ENCODE measurements around the gene PRRC2B. TPM values are rescaled to one million over a fixed set of nuclear protein-coding genes. Genes with fewer than 3 reads are reported as not detected.

Gene PRRC2B
- total and polyA plus RNA-seq, 7 donors: 10.8 to 98.6 (median 65.3) TPM

DNA sequence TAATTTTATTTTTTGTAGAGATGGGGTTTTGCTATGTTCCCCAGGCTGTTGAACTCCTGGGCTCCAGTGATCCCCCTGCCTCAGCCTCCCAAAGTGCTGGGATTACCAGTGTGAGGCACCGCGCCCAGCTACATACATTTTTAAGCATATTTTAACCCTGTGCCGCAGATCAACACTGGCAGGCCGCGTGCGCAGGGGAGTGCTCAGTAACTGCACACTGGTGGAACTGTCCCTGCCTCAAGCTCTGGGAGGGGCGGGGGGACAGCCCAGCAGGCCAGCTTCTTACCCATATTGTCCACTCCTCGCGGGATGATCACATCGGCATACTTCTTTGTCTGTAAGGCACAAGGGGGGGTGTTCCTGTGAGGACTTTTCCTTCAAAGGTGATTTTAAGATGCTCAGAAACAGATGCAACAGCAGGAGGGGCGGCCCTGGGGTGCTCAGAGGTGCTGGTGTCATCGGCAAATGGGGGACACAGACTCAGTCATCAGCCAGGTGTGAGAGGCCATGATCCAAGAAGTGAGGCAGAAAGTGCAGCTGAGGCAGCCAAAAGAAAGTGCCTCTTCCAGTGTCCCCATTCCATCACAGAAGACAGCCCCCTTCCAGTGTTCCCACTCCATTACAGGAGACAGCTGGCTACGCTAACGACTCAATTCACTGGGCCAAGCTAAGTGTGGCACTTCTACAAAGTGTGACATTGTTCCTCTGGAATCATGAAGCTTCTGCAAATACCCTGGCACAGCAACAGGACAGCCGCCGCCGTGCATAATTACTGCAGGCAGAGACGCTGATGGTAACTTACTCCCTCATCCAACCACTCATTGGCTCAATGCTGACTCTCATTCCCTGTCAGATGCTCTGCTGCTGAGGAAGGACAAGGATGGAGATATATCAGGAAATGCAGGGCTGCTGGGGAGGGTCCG, 132.0 kb downstream of the PRRC2B start:
- 91 to 94% methylated on average over 19 of the region's 19 CpGs for whole genome bisulfite sequencing, 2 donors
- Histone ChIP-seq H3K4me1 (peaks cover 0 to 14% (median 10%) of the 10 kb centered on the region in 4 donors), H3K27ac (no peak overlapping the region), H3K4me3 (no peak overlapping the region), H3K27me3 (no peaks in the 10 kb centered on the region), H3K9me3 (no peaks in the 10 kb centered on the region), H3K36me3 (peaks cover 45 to 88% (median 60%) of the 10 kb centered on the region in 4 donors)
- intact Hi-C loops (cut with DNase I): no loop called here
- TF ChIP-seq EP300 (IDR thresholded peaks at IDR 0.05) (no peak), POLR2AphosphoS5 (IDR thresholded peaks at IDR 0.05) (no peak), POLR2A (IDR thresholded peaks at IDR 0.05) (no peak)
- TF ChIP-seq, protein P1, sequence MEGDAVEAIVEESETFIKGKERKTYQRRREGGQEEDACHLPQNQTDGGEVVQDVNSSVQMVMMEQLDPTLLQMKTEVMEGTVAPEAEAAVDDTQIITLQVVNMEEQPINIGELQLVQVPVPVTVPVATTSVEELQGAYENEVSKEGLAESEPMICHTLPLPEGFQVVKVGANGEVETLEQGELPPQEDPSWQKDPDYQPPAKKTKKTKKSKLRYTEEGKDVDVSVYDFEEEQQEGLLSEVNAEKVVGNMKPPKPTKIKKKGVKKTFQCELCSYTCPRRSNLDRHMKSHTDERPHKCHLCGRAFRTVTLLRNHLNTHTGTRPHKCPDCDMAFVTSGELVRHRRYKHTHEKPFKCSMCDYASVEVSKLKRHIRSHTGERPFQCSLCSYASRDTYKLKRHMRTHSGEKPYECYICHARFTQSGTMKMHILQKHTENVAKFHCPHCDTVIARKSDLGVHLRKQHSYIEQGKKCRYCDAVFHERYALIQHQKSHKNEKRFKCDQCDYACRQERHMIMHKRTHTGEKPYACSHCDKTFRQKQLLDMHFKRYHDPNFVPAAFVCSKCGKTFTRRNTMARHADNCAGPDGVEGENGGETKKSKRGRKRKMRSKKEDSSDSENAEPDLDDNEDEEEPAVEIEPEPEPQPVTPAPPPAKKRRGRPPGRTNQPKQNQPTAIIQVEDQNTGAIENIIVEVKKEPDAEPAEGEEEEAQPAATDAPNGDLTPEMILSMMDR (IDR thresholded peaks at IDR 0.05): no peak
- no peak for DNase-seq

DNA sequence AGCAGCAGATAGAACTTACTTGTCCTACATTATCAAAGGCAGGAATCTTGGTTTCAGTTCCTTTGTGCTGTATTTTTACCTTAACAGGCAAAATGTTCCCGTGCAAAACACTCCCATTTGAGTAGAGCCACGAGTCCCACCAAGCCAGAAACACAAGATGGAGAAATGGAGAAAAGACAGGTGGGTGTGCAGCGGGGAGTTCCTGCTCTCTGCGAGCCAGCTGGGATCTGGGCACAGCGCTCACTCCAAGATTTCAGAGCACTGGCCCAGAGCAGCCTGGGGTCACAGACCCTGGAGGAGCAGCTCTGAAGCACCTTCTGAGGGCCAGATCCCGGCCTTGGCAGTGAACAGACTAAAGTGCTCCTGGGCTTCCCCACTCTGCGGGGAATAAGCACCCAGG, 134.3 kb downstream of the PRRC2B start:
- no peaks in the 10 kb centered on the region for H3K9me3 ChIP-seq
- TF ChIP-seq POLR2A (IDR thresholded peaks at IDR 0.05) (no peak), POLR2AphosphoS5 (IDR thresholded peaks at IDR 0.05) (no peak), EP300 (IDR thresholded peaks at IDR 0.05) (no peak)
- TF ChIP-seq, protein P1 (IDR thresholded peaks at IDR 0.05): no peak
- intact Hi-C loops (cut with DNase I): no loop called here
- H3K4me1 ChIP-seq: peaks cover 0 to 20% (median 15%) of the 10 kb centered on the region in 4 donors
- no peak overlapping the region for H3K4me3 ChIP-seq
- no peaks in the 10 kb centered on the region for H3K27me3 ChIP-seq
- 93 to 94% methylated on average over 7 of the region's 7 CpGs for WGBS, 2 donors
- DNase-seq: no peak
- no peak overlapping the region for H3K27ac ChIP-seq
- peaks cover 26 to 65% (median 44%) of the 10 kb centered on the region in 4 donors for H3K36me3 ChIP-seq

DNA sequence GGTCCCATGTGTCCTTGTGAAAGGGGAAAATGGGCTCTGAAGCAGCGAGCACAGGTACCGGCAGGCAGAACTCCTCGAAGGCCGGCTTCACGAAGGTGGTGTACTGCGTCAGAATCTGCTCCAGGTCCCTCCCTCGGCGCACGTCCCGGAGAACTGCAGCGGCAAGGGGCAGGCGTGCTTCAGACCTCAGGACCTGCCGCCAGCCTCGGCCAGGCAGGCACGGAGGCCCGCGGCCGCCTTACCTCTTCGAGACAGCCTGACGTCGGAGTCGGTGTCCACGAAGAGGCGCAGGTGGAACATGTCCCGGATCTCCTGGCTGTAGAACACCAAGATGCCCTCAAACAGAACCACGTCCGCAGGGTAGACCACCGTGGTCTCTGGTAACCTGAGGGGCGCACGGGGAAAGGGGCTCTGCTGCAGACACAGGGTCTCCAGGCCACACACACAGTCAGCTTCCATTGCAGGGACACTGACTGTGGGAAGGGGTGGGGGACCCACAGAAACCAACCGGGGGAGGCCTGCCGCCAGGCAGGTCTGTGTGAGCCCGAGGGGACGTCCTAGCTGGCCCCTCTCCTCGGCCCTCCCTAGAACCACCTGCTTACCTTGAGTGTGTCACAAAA, 135.1 kb downstream of the PRRC2B start:
- no peaks in the 10 kb centered on the region for H3K27me3 ChIP-seq
- 96 to 97% methylated on average over 35 of the region's 35 CpGs for WGBS, 2 donors

DNA sequence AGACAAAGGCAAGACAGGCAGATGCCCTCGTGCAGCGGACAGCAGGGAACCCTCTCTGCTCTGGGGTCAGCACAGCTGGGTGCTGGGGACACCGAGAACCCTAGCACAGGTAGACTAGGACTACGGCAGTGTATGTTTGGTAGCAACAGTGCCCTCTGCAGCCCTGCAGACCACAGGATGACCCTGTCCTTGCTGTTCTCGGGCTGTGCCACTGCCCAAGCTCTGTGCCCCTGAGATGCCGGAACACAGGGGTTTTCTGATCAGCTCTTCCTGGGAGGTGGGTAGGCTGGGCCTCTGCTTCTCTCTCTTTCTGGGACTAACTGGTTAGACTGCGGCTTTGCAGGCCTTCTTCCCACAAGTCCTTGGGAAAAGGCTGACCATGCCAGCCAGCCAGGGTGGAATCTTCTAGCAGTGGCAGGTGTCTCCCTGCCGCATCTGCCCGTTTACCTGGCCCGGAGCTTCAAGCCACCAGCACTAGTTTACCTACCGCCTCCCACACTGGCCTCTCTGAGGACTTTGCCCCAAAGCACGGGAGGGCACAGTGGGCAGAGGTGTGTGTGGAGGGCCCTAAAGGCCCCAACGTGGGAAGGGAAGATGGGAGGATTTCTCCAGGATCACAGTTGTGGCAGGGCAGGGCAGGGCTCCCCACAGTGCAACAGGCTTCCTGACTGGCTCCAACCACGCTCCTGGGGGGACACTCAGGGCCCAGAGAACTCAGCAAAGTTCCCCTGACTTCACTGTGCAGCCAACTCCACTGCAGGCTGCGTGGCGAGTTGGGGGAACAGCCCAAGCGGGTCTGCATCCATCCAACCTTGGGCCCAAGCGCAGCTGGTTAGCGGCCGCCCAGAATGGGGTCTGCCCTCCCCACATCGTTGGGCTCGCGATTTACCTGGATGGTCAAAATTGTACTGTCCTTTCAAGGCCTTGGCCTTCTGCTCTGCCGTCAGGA, 136.0 kb downstream of the PRRC2B start:
- H3K27ac ChIP-seq: peak overlapping the region; percentile 84 to 87 (median 86)
- TF ChIP-seq POLR2A (IDR thresholded peaks at IDR 0.05) (no peak), POLR2AphosphoS5 (IDR thresholded peaks at IDR 0.05) (no peak), EP300 (IDR thresholded peaks at IDR 0.05) (no peak)
- TF ChIP-seq, protein P1 (IDR thresholded peaks at IDR 0.05): no peak
- H3K36me3 ChIP-seq: peaks cover 16 to 48% (median 36%) of the 10 kb centered on the region in 4 donors
- H3K9me3 ChIP-seq: no peaks in the 10 kb centered on the region
- 47 to 65% methylated on average over 24 of the region's 24 CpGs for WGBS, 2 donors
- DNase-seq: peak; percentile 46
- H3K4me1 ChIP-seq: peaks cover 0 to 20% (median 15%) of the 10 kb centered on the region in 4 donors
- H3K4me3 ChIP-seq: peak overlapping the region; percentile 75 to 99 (median 88)
- no peaks in the 10 kb centered on the region for H3K27me3 ChIP-seq
- intact Hi-C loops (cut with DNase I): loop anchor here (5.0 kb wide), 1 partner anchor 207 kb away; no protein-coding TSS in a partner anchor

More for the DNA sequence above, 135.1 kb downstream of the PRRC2B start:
- Histone ChIP-seq H3K36me3 (peaks cover 18 to 57% (median 42%) of the 10 kb centered on the region in 4 donors), H3K4me1 (peaks cover 0 to 20% (median 15%) of the 10 kb centered on the region in 4 donors), H3K4me3 (no peak overlapping the region), H3K27ac (no peak overlapping the region), H3K9me3 (no peaks in the 10 kb centered on the region)
- DNase-seq: peak; percentile 56
- TF ChIP-seq EP300 (IDR thresholded peaks at IDR 0.05): no peak
- TF ChIP-seq, protein P1 (IDR thresholded peaks at IDR 0.05): no peak
- TF ChIP-seq POLR2AphosphoS5 (IDR thresholded peaks at IDR 0.05): no peak
- TF ChIP-seq POLR2A (IDR thresholded peaks at IDR 0.05): no peak
- intact Hi-C loops (cut with DNase I): no loop called here
